Measurements from ENCODE around the gene INTS1.

The INTS1 gene

DNA sequence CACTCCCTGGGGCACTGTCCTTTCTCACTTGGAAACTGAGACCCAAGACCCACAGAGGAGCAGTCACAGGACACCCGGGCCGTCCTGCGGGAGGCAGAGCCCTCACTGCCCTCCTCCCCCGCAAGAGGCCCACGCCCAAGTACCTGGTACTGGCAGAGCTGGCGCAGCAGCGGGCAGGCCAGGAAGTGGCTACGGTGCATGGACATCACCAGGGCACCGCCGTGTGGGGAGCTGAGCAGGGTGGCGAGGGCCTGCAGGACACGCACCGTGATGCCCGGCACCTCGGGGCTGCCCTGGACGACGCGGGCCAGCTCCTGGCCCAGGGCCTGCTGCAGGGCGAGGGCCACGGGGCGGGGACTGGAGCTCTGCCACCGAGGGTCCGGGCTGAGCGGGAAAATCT, 24.9 kb downstream of the INTS1 start:
- TF ChIP-seq, protein P1, sequence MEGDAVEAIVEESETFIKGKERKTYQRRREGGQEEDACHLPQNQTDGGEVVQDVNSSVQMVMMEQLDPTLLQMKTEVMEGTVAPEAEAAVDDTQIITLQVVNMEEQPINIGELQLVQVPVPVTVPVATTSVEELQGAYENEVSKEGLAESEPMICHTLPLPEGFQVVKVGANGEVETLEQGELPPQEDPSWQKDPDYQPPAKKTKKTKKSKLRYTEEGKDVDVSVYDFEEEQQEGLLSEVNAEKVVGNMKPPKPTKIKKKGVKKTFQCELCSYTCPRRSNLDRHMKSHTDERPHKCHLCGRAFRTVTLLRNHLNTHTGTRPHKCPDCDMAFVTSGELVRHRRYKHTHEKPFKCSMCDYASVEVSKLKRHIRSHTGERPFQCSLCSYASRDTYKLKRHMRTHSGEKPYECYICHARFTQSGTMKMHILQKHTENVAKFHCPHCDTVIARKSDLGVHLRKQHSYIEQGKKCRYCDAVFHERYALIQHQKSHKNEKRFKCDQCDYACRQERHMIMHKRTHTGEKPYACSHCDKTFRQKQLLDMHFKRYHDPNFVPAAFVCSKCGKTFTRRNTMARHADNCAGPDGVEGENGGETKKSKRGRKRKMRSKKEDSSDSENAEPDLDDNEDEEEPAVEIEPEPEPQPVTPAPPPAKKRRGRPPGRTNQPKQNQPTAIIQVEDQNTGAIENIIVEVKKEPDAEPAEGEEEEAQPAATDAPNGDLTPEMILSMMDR (conservative IDR thresholded peaks at IDR 0.05; ENCODE audit: low read depth, low read length), result no peak
- no peak overlapping the region for H3K4me3 ChIP-seq (ENCODE audit: low read length)
- DNase-seq (ENCODE audit: low read depth), result no peak

DNA sequence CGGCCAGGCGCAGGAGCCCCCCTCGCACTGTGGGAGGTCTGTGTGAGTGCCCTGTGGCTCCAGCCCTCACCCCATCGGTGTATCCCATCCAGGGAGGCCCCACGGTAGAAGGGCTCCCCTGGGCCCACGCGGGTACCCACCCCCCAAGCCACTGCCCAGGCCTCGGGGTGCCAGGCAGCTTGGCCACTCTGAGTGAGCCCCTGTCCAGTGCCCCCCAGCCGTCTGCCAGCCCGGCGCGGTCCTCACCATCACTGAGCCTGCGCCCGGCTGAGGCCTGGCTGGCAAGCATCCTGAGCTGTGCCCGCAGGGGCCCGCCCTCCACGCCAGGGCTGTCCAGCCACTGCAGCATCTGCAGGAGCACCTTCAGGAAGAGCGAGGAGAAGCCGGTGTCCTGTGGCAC, 25.7 kb downstream of the INTS1 start:
- TF ChIP-seq, protein P1 (conservative IDR thresholded peaks at IDR 0.05; ENCODE audit: low read depth, low read length), result no peak
- H3K4me3 ChIP-seq (ENCODE audit: low read length), result no peak overlapping the region
- DNase-seq (ENCODE audit: low read depth), result no peak

DNA sequence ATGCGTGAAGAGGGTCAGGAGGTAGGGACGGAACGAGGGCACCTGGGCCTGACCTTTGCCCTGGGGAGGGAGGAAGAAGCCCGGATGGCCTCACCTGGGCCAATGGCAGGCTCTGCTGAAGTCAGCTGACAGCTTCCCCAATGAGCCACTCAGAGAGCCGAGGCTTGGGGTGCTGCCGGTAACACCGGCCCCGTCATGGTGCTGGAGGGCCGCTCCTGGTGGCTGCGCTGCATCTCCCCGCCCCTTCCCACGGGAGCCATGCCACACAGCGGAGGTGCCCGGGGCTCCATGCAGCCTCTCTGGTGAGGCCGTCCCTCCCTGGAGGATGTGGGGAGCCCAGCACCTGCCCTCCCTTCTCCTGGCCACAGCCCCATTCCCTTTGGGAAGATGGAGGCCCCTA, 27.3 kb downstream of the INTS1 start:
- DNase-seq (ENCODE audit: low read depth), result no peak
- TF ChIP-seq, protein P1 (conservative IDR thresholded peaks at IDR 0.05; ENCODE audit: low read depth, low read length), result no peak
- no peak overlapping the region for H3K4me3 ChIP-seq (ENCODE audit: low read length)

DNA sequence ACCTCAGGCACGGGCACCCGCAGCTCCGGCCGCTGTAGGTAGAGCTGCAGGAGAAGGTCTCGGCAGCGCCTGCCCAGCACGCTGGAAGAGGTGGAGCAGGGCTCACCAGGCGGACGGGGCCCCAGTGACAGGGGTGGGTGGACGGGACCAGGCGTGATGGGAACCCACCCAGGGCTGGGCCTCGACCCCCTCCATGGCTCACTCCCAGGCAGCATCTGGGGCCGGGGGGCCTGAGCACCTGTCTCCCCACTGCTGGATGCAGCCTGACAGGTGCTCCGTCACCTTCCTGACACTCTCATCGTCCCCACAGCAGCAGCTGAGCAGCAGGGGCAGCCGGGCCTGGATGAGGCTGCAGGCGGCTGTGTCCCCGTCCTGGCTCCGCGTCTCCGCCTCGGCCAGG, 28.2 kb downstream of the INTS1 start:
- TF ChIP-seq, protein P1 (conservative IDR thresholded peaks at IDR 0.05; ENCODE audit: low read depth, low read length), result no peak
- DNase-seq (ENCODE audit: low read depth), result no peak
- H3K4me3 ChIP-seq (ENCODE audit: low read length), result no peak overlapping the region

DNA sequence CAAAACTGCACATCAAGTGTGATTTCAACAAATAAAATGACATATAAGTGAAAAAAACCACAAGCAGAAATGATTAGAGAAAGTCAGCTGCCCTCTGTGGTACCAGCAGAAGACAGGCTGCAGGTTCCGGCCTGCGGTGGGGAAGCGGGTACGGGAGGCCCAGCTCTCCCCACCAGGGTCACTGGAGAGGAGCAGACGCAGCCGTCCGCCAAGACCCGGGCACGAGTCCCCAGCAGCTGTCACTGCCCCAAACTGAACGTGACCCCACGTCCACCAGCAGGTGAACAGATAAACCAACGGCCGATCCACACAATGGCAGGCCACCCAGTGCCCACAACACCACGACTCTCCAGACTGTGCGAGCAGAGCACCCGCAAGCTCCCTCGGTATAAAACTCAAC, 28.8 kb downstream of the INTS1 start:
- no peak overlapping the region for H3K4me3 ChIP-seq (ENCODE audit: low read length)
- no peak for DNase-seq (ENCODE audit: low read depth)
- TF ChIP-seq, protein P1 (conservative IDR thresholded peaks at IDR 0.05; ENCODE audit: low read depth, low read length), result no peak

DNA sequence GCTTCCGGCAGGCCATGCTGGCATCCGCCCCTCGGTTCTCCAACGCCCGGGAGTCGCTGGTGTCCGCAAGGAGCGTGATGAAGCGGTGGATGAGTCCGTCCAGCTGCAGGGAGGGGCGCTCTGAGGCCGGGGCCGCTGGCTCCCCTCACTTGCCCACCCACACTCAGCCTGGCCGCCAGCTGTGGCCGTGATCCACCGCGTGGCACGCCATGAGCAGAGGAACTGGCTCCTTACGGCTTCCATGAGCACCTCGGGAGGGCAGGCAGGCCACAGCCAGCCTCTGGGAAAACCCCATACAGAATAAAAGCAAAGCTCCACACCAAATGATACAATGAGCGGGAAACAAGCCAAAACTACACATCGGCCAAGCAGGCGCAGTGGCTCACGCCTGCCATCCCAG, 29.5 kb downstream of the INTS1 start:
- TF ChIP-seq, protein P1 (conservative IDR thresholded peaks at IDR 0.05; ENCODE audit: low read depth, low read length), result no peak
- H3K4me3 ChIP-seq (ENCODE audit: low read length), result no peak overlapping the region
- DNase-seq (ENCODE audit: low read depth), result no peak

DNA sequence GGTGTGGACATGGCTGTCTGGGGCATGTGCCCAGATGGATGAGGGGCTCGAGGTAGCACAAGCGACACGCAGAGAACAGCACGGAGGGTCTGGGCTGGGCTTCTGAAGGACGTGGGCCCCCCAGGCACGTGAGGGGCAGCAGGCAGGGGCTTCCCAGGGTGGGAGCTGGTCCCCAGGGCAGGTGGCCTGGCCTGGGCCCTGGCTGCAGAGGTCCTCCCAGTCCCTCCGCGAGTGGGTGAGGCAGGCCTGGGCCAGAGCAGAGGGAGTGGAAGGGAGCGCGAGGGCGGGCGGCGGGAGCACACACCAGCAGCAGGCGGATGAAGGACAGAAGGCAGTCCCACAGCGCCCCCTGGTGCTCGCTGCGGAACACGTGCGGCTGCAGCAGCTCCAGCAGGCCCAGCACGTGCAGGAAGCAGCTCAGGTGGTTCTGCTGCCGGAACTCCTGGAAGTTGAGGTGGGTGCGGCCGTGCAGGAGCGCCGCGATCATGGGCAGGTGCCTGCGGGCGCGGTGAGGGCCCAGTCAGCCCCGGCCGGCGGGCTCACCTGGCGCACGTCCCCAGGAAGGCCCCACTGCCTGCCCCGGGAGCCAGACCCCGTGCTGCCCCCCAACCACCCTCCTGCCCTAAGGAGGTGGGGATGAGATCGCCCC, 30.2 kb downstream of the INTS1 start:
- TF ChIP-seq, protein P1 (conservative IDR thresholded peaks at IDR 0.05; ENCODE audit: low read depth, low read length), result peak; percentile 81
- DNase-seq (ENCODE audit: low read depth), result peak; percentile 29
- H3K4me3 ChIP-seq (ENCODE audit: low read length), result no peak overlapping the region

Measured in retinal pigment epithelial cell (primary cell).